Measurements from ENCODE around the gene BEGAIN.
A peak's percentile ranks its signal among the peaks of the same experiment; 100 is the strongest.

Gene BEGAIN, protein sequence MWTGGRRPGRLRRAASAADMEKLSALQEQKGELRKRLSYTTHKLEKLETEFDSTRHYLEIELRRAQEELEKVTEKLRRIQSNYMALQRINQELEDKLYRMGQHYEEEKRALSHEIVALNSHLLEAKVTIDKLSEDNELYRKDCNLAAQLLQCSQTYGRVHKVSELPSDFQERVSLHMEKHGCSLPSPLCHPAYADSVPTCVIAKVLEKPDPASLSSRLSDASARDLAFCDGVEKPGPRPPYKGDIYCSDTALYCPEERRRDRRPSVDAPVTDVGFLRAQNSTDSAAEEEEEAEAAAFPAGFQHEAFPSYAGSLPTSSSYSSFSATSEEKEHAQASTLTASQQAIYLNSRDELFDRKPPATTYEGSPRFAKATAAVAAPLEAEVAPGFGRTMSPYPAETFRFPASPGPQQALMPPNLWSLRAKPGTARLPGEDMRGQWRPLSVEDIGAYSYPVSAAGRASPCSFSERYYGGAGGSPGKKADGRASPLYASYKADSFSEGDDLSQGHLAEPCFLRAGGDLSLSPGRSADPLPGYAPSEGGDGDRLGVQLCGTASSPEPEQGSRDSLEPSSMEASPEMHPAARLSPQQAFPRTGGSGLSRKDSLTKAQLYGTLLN

GRCh38 chr14:100587086-100587762 lies at the start of gene BEGAIN:
TSS of gene BEGAIN (minus strand) at chr14:100587417. CDS start at chr14:100587290, 127 bp downstream.
- peak within 1 kb of the TSS; percentile 50 for H3K4me3 ChIP-seq (ENCODE audit: low read depth, low read length)

DNA sequence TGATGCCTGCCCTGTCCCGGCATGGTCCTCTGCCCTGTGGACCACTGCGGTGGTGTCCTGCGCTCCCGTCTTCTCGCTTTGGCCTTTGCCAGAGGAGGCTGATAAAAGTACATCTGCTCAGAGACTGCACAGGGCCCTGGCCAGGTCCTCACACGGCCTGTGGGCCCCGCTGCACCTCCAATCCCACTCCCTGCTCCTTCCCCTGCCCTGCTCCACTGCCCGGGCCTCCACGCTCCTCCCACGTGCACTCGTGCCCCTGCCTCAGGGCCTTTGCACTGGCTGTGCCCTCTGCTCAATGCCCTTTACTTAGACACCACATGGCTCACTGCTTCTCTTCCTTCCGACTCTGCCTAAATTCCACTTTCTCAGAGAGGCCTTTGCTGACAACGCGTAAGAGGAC lies 49.3 kb upstream of the BEGAIN start:
- no peak overlapping the region for H3K4me3 ChIP-seq (ENCODE audit: low read depth, low read length)

GRCh38 chr14:100634026-100634425 lies 46.8 kb upstream of the BEGAIN start:
- H3K4me3 ChIP-seq (ENCODE audit: low read depth, low read length) = no peak overlapping the region

DNA sequence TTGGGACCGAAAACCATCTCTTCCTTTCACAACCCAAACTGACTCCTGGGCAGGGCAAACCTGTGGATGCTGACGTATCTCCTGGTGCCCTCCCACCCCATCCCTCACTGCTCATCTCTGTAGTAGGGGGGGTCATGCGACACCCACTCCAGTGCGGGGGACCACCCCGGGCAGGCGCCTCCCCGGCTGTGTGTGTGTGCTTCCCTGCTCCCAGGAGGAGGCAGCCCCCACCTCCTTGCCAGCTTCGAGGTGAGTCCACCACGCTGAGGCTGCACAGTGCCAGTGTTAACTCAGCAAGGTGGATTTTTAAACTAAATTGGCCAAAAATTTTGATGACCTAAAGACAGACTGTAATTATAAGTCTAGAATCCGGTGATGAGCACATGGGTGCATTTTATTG lies 46.2 kb upstream of the BEGAIN start:
- H3K4me3 ChIP-seq (ENCODE audit: low read depth, low read length) = no peak overlapping the region

- H3K4me3 ChIP-seq (ENCODE audit: low read depth, low read length) = no peak overlapping the region
Measured at GRCh38 chr14:100629696-100630095, 42.5 kb upstream of the BEGAIN start.

- no peak overlapping the region for H3K4me3 ChIP-seq (ENCODE audit: low read depth, low read length)
Measured at GRCh38 chr14:100629098-100629497, 41.9 kb upstream of the BEGAIN start.

- H3K4me3 ChIP-seq (ENCODE audit: low read depth, low read length) = no peak overlapping the region
Measured at GRCh38 chr14:100628225-100628624, 41.0 kb upstream of the BEGAIN start.

- H3K4me3 ChIP-seq (ENCODE audit: low read depth, low read length) = no peak overlapping the region
Measured at GRCh38 chr14:100626614-100627013, 39.4 kb upstream of the BEGAIN start.

DNA sequence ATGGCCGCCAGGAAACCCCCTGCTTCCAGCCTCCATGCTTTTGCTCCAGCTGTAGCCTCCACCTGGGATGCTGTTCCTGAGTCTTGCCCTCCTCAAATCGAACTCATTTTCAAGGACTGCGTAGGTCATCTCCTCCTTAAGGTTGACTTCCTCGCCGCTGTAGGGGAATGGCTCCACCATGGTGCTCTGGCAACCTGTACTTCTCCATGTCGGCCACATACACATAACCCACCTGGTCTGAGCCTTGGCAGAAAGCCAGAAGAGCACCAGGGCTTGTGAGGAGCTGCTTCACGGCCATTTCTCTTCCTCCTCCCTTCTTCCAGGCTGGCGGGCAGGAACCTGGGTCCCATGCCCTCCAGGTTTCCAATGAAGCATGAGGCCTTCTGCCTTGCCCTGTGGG lies 36.7 kb upstream of the BEGAIN start:
- no peak overlapping the region for H3K4me3 ChIP-seq (ENCODE audit: low read depth, low read length)

DNA sequence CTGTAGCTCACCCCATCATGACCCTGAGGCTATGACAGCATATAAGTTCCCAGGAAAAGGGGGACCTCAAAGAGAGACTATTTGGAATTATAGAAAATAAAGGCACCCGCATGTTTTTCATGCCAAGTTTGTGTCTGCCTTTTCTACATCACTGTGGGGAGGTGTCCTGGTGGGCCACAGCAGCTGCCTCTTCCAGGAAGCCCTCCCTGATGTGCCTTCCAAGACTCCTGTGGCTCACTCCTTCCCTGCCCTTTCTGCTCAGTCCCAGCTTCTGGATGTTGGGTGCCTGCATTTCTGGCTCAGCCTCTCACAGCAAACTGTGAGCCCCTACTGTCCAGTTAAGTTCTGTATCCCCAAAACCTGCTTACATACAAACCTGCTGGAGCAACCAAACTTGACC lies 36.3 kb upstream of the BEGAIN start:
- no peak overlapping the region for H3K4me3 ChIP-seq (ENCODE audit: low read depth, low read length)

DNA sequence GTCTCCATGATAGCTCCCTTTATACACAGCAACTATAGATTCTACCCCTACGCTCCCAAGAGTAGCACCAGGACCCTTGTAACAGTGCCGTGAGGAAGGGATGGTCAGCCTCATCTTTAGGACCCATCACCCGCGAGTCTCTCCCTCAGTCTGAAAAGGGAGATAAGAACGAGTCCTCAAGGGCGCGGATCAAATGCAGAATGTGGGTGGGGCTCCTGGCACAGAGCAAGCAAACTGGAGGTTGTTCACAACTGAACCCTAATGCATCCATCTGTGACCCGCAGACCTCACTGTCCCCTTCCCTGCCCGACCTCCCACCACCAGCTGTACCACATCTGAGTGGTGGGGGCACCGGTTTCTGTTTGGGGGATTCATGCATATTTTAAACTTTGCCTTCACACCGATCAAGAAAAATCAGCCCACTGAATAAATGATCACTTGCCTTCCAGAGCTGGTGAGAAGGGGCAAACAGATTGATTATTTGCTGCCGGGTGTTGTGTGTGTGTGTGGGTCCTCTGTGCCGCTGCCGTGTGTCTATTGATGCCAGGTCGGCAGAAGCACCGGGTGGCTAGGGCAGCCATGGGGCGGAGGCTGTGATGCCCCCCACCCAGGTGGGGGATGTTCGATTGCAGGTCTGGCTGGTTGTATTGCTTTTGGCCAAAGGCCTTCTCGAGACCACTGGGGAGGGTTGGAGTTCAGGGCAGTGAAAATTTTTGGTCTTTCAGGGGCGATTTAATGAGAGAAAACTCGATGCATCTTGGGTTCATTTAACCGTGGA lies 35.7 kb upstream of the BEGAIN start:
- H3K4me3 ChIP-seq (ENCODE audit: low read depth, low read length) = no peak overlapping the region

DNA sequence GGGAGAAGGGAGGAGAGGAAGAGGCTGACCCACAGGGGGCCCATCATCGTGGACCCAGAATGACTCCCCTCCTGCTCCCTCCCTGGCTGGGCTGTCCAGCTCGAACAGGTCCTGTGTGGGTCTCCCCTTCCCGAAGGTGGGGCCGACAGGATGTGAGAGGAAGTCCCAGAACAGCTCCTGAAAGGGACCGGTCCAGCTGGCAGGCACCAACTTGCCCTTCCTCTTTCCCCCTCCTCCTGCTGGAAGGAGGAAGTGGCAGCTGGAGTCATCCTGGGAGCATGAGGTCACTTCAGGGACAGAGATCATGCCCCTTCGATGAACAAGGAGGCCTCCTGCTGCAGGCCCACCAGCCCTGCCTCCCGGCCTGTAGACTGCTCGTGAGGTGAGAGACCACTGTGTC lies 35.0 kb upstream of the BEGAIN start:
- H3K4me3 ChIP-seq (ENCODE audit: low read depth, low read length) = no peak overlapping the region

DNA sequence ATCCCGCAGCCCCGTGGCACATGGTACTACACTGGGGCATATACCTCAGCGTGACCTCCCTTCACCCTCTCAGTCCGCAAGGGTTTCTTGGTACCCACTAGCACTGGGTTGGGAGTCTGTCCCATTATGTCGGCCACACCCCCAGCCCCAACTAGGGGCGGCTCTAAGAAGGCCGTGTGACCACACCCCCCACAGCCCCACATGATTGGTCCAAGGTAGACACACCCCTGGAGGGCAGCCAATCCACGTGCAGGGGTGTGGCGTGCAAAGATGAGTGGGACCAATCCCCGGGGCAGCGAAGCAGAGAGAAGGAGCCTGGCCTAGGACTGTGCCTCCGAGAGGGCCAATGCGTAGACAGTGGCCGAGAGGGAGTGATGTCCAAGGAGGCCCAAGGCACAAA lies 34.6 kb upstream of the BEGAIN start:
- H3K4me3 ChIP-seq (ENCODE audit: low read depth, low read length) = no peak overlapping the region

GRCh38 chr14:100620255-100621100 lies 33.3 kb upstream of the BEGAIN start:
- H3K4me3 ChIP-seq (ENCODE audit: low read depth, low read length) = no peak overlapping the region

DNA sequence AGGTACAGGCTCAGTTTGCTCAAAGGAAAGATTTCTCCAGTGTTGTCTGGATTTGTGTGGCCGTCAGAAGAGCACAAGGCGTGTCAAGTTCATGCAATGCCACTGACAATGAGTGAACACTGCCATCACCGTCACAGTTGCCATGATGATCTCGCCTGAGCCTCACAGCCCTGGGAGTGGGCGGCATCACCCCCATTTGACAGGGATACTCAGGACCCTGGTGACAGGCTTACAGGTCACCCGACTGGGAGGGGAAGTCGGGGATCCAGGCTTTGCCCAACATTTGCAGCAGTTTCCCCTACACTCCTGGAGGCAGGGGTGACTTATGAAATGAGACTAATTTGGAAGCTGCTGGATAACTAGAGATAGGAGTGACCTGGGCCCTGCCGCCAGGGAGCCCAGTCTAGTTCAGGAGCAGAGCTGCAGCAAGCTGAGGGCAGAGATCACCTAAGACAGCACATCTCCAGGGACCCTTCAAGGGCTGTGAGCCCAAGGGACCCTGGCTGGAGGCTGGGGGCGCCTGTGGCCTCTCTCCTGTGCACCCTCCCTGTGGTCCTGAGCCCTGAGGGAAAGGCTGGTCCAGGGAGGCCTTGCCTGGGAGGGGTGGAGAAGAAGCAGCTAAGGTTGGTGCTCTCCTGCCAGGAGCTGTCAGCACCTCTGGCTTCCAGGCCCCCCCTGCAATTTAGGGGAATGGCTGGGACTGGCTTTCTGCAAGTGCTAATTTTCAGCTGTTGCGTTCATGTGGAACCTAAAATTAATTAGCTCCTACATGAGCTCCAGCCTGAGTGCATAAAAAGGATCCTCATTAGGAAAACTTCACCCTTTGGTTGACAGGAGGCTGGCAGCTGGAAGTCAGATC lies 32.4 kb upstream of the BEGAIN start:
- no peak overlapping the region for H3K4me3 ChIP-seq (ENCODE audit: low read depth, low read length)

GRCh38 chr14:100618763-100619320 lies 31.6 kb upstream of the BEGAIN start:
- no peak overlapping the region for H3K4me3 ChIP-seq (ENCODE audit: low read depth, low read length)

- H3K4me3 ChIP-seq (ENCODE audit: low read depth, low read length) = no peak overlapping the region
Measured at GRCh38 chr14:100618318-100618693, 31.1 kb upstream of the BEGAIN start.

- H3K4me3 ChIP-seq (ENCODE audit: low read depth, low read length) = no peak overlapping the region
Measured at GRCh38 chr14:100617410-100618317, 30.4 kb upstream of the BEGAIN start.
